ENCODE results near the gene BBLN. TPM values are rescaled to one million over a fixed set of nuclear protein-coding genes. Genes with fewer than 3 reads are reported as not detected.

The BBLN gene
- total and polyA plus RNA-seq, 2 donors (not counting 1 experiment from before 2014, with no cell fraction given): 44.3 to 148 TPM

GRCh38 chr9:128127568-128127989, 32.5 kb upstream of the BBLN start, which contains the start of gene PTGES2:
TSS of gene PTGES2 (minus strand) at chr9:128127729. CDS start at chr9:128127717, 12 bp downstream.
- H3K4me1 ChIP-seq (ENCODE audit: control insufficient read depth in 2 of 2, insufficient read depth in 2 of 2, low read length in 2 of 2): peaks cover 26 to 34% of the 10 kb centered on the region in 2 donors
- peak within 1 kb of the TSS; percentile 95 for H3K4me2 ChIP-seq (replicated peaks; ENCODE audit: low read depth, low read length, poor library complexity, severe bottlenecking)
- no peaks in the 10 kb centered on the region for H3K9me3 ChIP-seq (ENCODE audit: control extremely low read depth in 1 of 3, control insufficient read depth in 2 of 3, insufficient read depth in 1 of 3, low read length in 2 of 3)
- ATAC-seq (ENCODE audit: low read depth): peak; percentile 66
- H3K27me3 Mint-ChIP-seq: peaks cover under 1% of the 10 kb centered on the region
- H3K4me3 ChIP-seq (ENCODE audit: control extremely low read depth in 1 of 5, extremely low read depth in 1 of 5, insufficient read depth in 1 of 5, low read depth in 2 of 5, low read length in 4 of 5): peak within 1 kb of the TSS; percentile 64 to 97 (median 83)
- WGBS (ENCODE audit: insufficient coverage): under 1% methylated on average over 56 of the region's 56 CpGs
- H2AFZ ChIP-seq (ENCODE audit: insufficient read depth, low read depth, low read length, poor library complexity, severe bottlenecking): peak within 1 kb of the TSS; percentile 97
- H3K27ac ChIP-seq (ENCODE audit: low read length in 2 of 2): peak within 1 kb of the TSS; percentile 93 to 99
- POLR2A ChIA-PET: interaction anchor here (0.6 to 1.9 kb wide), 4 partner anchors 12 to 184 kb away, joined by 3 to 12 read pairs (median 4); partner anchors contain the start of gene BBLN
- H3K79me2 ChIP-seq (ENCODE audit: control insufficient read depth, insufficient read depth, low read length): peaks cover 29% of the 10 kb centered on the region
- TF ChIP-seq CTCF (IDR thresholded peaks at IDR 0.05): no peak
- no peak for TF ChIP-seq EZH2 (IDR thresholded peaks at IDR 0.05; ENCODE audit: borderline replicate concordance, insufficient read depth, low read depth, low read length, poor library complexity, severe bottlenecking)
- H3K9me3 Mint-ChIP-seq (ENCODE audit: insufficient read depth): no peaks in the 10 kb centered on the region
- peak within 1 kb of the TSS; percentile 97 for H3K9ac ChIP-seq (ENCODE audit: low read length)
- H3K27ac Mint-ChIP-seq: peak within 1 kb of the TSS; percentile 99
- H3K27me3 ChIP-seq (replicated peaks in 1 of 4; ENCODE audit: control extremely low read depth in 1 of 4, control insufficient read depth in 3 of 4, insufficient read depth in 4 of 4, low read length in 3 of 4): peaks cover 0 to 6% (median 0%) of the 10 kb centered on the region in 4 experiments
- intact Hi-C loops (cut with micrococcal nuclease): loop anchor here (1.0 to 10.0 kb wide), 4 partner anchors 10 to 755 kb away; partner anchors contain the start of genes KYAT1, LRRC8A, SH2D3C and SLC27A4
- CTCF ChIA-PET: interaction anchor here (1.5 to 6.1 kb wide), 3 partner anchors 11 to 185 kb away, joined by 3 to 49 read pairs (median 4); no protein-coding TSS in a partner anchor
- peak within 1 kb of the TSS; percentile 95 for H3K4me3 Mint-ChIP-seq
- peak; percentile 93 for DNase-seq
- H3K4me1 Mint-ChIP-seq: peaks cover 35% of the 10 kb centered on the region
- H4K20me1 ChIP-seq (ENCODE audit: control insufficient read depth, insufficient read depth, low read length, poor library complexity, severe bottlenecking): peaks cover 21% of the 10 kb centered on the region
- peaks cover 0 to 16% of the 10 kb centered on the region in 2 experiments for H3K36me3 ChIP-seq (replicated peaks in 1 of 2; ENCODE audit: control extremely low read depth in 1 of 2, control insufficient read depth in 1 of 2, extremely low read depth in 1 of 2, insufficient read depth in 2 of 2, low read length in 1 of 2)

Measured in B cell (primary cell).